Heart right ventricle (tissue), 16 donors: ENCODE data around the gene OLIG2. TPM values are rescaled to one million over a fixed set of nuclear protein-coding genes. Genes with fewer than 3 reads are reported as not detected.

Experiments
- ATAC-seq, 8 donors: fragments of 200-7000 bp; cut with Tn5 transposase; one replicate each; pipeline ENCODE4 v1.9.1; 2020; ENCODE audit warnings: mild to moderate bottlenecking in 8 of 8, moderate library complexity in 8 of 8, moderate number of reproducible peaks in 1 of 8
- DNase-seq, 2 donors: peaks; one replicate each; pipeline ENCODE4 v3.0.0-alpha.2; 2020
- H3K27ac ChIP-seq, 10 donors: fragments of 200-600 bp; sonication (generic) in 2 of 10; one replicate each; pipeline versions ENCODE4 v1.5.0 to v1.8.0; 2020 to 2022; ENCODE audit warnings: mild to moderate bottlenecking in 3 of 10
- H3K27me3 ChIP-seq, 7 donors: fragments of 200-600 bp; one replicate each; pipeline ENCODE4 v1.8.0; 2021 to 2022; ENCODE audit warnings: mild to moderate bottlenecking in 2 of 7
- H3K36me3 ChIP-seq, 9 donors: fragments of 200-600 bp; sonication (generic) in 1 of 9; one replicate each; pipeline versions ENCODE4 v1.5.0 to v1.8.0; 2020 to 2022; ENCODE audit warnings: mild to moderate bottlenecking in 2 of 9
- H3K4me1 ChIP-seq, 9 donors: fragments of 200-600 bp; sonication (generic) in 1 of 9; one replicate each; pipeline versions ENCODE4 v1.5.0 to v1.8.0; 2020 to 2022; ENCODE audit warnings: mild to moderate bottlenecking in 4 of 9
- H3K4me3 ChIP-seq, 10 donors: fragments of 200-600 bp; sonication (generic) in 2 of 10; one replicate each; pipeline versions ENCODE4 v1.5.0 to v1.8.0; 2020 to 2022; ENCODE audit warnings: mild to moderate bottlenecking in 7 of 10, moderate library complexity in 2 of 10
- H3K9me3 ChIP-seq, 11 donors: fragments of 200-600 bp in 10 of 11; sonication (generic) in 2 of 11; one replicate each; pipeline versions ENCODE4 v1.5.0 to v1.8.0; 2013 to 2022; ENCODE audit warnings: mild to moderate bottlenecking in 2 of 11, control low read depth in 1 of 11, moderate library complexity in 1 of 11
- CTCF ChIP-seq, 9 donors: fragments of 200-600 bp; sonication (generic) in 2 of 9; IDR thresholded peaks; one replicate each; pipeline versions ENCODE4 v1.5.0 to v1.8.0; 2021 to 2022; ENCODE audit warnings: antibody characterized with exemption in 9 of 9, mild to moderate bottlenecking in 5 of 9, moderate library complexity in 1 of 9
- WGBS, 2 donors: extraction: QIAGEN DNeasy Blood & Tissue Kit; methylation state at CpG; one replicate each; pipeline ENCODE4 v1.1.7; 2013; ENCODE audit warnings: inconsistent platforms in 1 of 2; 5-methylcytosine and 5-hydroxymethylcytosine counted together
- intact Hi-C, 10 donors: fragments of 100-400 bp; cut with DNase I; formaldehyde crosslinking; loops; one replicate each; pipeline versions ENCODE4 v1.11.1 to v1.14.2; 2022
- polyA plus RNA-seq, 2 donors: library from polyadenylated mRNA; stranded (reverse); fragments of 200-250 nt; gene quantifications; one replicate each; pipeline ENCODE4 v1.2.3, GENCODE V29; 2013
- total RNA-seq, 10 donors: library from RNA; stranded (reverse); fragmentation: NEBNext Ultra II Directional in 3 of 10; extraction: Animal tissue kit (Norgen Biotek cat#: 25700) in 3 of 10; gene quantifications; one replicate each; pipeline versions ENCODE4 v1.2.1 to v1.2.4, GENCODE V29; 2021 to 2023
- donor health status: Arrhythmogenic right ventricular cardiomyopathy.
- donor health status: ischemic (EF 13 %, LVEDD 7.1; RV severe dilation, severe dysfunction).
- donor health status: healthy with polysubstance abuse.
- donor health status: DM: no; HTN: yes; CAD: no.
- donor health status: DM: no; HTN: no; CAD: no.
- donor health status: ischemic (EF 25% LVEDD 6.9; RV normal size, moderate dysfunction).
- donor health status: ischemic (EF 25% LVEDD 5.7; RV mildly dilated, moderate dysfunction).
- donor health status: healthy.
- donor health status: DM: yes; HTN: yes; CAD: no.
- donor health status: Ischemic cardiomyopathy.
- donor health status: ischemic (EF 35%, LVEDD 5.7; RV mildly dilated, moderate dysfunction).
- donor health status: nonischemic (EF 11% LVEDD 7.7; RV severe dilation, severe dysfunction).
- donor health status: DM: yes; HTN: yes; CAD: no.
- donor health status: PGD.
- donor health status: ischemic (EF 29% LVEDD 5.4; RV normal size, mild dysfunction).
- donor health status: nonischemic (EF 23%, LVEDD 6.1; RV moderate dilation, normal function).

OLIG2 gene
- total and polyA plus RNA-seq, 12 donors, result not detected

- no peaks in the 10 kb centered on the region for H3K36me3 ChIP-seq
- no peak overlapping the region for H3K4me3 ChIP-seq
- intact Hi-C loops, result no loop called here
- H3K9me3 ChIP-seq, result no peaks in the 10 kb centered on the region
- peaks cover 0 to 55% (median 38%) of the 10 kb centered on the region in 7 donors for H3K27me3 ChIP-seq
- no peak for TF ChIP-seq CTCF (IDR thresholded peaks at IDR 0.05)
- WGBS, 2 donors, result 31 to 32% methylated on average over 2 of the region's 2 CpGs
- DNase-seq (no peak), ATAC-seq (peak in 5 of 8 donors; percentile 22 to 44 (median 41))
- no peak overlapping the region for H3K27ac ChIP-seq
- H3K4me1 ChIP-seq, result peaks cover 0 to 45% (median 9%) of the 10 kb centered on the region in 9 donors
Observed at GRCh38 chr21:33059380-33059841, 33.7 kb downstream of the OLIG2 start.

- TF ChIP-seq CTCF (IDR thresholded peaks at IDR 0.05), result no peak
- Histone ChIP-seq H3K4me3 (no peak overlapping the region), H3K9me3 (no peaks in the 10 kb centered on the region), H3K4me1 (peaks cover 0 to 48% (median 9%) of the 10 kb centered on the region in 9 donors), H3K27me3 (peaks cover 0 to 65% (median 56%) of the 10 kb centered on the region in 7 donors), H3K36me3 (no peaks in the 10 kb centered on the region), H3K27ac (no peak overlapping the region)
- WGBS, 2 donors, result 94 to 96% methylated on average over 4 of the region's 4 CpGs
- ATAC-seq, result no peak
- DNase-seq, result no peak
- intact Hi-C loops, result no loop called here
Observed at GRCh38 chr21:33061233-33061632, 35.5 kb downstream of the OLIG2 start.

GRCh38 chr21:33063375-33063883, 37.7 kb downstream of the OLIG2 start:
- Histone ChIP-seq H3K4me1 (peaks cover 0 to 58% (median 6%) of the 10 kb centered on the region in 9 donors), H3K27me3 (peaks cover 0 to 87% (median 78%) of the 10 kb centered on the region in 7 donors), H3K27ac (no peak overlapping the region), H3K4me3 (no peak overlapping the region), H3K9me3 (no peaks in the 10 kb centered on the region), H3K36me3 (no peaks in the 10 kb centered on the region)
- intact Hi-C loops, result no loop called here
- 87 to 88% methylated on average over 5 of the region's 5 CpGs for WGBS, 2 donors
- no peak for DNase-seq
- ATAC-seq, result no peak
- TF ChIP-seq CTCF (IDR thresholded peaks at IDR 0.05), result no peak

GRCh38 chr21:33063907-33064622, 38.3 kb downstream of the OLIG2 start:
- no peak for TF ChIP-seq CTCF (IDR thresholded peaks at IDR 0.05)
- intact Hi-C loops, result no loop called here
- H3K36me3 ChIP-seq, result no peaks in the 10 kb centered on the region
- no peak overlapping the region for H3K27ac ChIP-seq
- WGBS, 2 donors, result 32 to 37% methylated on average over 14 of the region's 14 CpGs
- ATAC-seq, result no peak
- no peak for DNase-seq
- H3K9me3 ChIP-seq, result peaks cover 0 to 3% (median 0%) of the 10 kb centered on the region in 11 donors
- H3K4me1 ChIP-seq, result peaks cover 0 to 52% (median 0%) of the 10 kb centered on the region in 9 donors
- no peak overlapping the region for H3K4me3 ChIP-seq
- peaks cover 0 to 94% (median 84%) of the 10 kb centered on the region in 7 donors for H3K27me3 ChIP-seq
